HG02870 (cell line): Measurements from ENCODE around the gene KCND3.
A peak's percentile ranks its signal among the peaks of the same experiment; 100 is the strongest.

Experiments used
- ATAC-seq: cut with Tn5 transposase; IDR thresholded peaks from one replicate; pipeline ENCODE4 v1.9.1; 2021; ENCODE audit warnings: mild to moderate bottlenecking, moderate library complexity; ENCODE audit not compliant: unreplicated experiment

The KCND3 gene

DNA sequence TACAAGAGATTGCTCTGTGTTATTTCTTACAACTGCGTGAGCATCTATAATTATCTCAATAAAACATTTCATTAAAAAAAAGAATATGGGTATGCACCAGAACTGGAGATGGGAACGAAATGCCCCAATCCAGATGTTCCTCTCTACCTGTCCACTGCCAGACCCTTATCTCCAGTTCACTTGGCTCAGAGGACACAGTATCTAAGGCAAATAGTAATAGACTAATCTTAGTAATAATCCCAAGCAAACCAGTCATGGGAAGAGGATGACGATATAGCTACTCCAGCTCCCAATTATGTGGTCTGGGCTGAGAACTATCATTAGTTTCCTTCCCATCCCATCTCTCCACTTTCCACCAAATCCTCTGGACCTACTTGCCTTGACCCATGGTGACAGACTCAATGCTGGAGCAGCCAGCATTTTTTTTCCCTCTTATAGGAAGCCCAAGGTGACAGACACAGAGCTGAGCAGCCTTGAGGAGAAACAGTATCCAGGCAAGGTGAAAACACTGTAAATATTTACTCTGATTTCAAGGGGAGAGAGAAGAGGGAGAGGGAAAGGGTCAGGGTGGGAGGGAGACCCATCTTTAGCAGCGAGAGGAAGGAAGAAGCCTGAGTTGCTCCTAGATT is 205.1 kb downstream of the KCND3 start:
- ATAC-seq, result no peak

DNA sequence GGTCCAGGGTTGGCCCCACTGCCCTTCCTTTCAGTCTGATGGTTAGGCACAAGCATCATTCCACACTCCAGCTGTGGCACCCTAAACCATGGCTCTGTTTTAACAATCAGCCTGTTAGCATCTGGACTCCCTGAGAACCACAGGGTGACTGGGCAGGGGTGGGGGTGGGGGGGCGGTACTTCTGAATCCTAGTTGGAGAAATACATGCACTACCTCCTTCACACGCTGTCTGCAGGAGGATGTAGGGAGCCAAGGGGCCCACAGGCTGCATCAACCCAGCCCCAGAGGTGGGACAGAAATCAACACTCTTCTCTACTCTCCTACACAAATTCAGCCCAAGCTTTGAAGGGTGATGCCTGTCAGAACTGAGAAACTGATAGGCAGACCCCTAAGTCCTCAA is 209.9 kb downstream of the KCND3 start:
- ATAC-seq, result no peak

DNA sequence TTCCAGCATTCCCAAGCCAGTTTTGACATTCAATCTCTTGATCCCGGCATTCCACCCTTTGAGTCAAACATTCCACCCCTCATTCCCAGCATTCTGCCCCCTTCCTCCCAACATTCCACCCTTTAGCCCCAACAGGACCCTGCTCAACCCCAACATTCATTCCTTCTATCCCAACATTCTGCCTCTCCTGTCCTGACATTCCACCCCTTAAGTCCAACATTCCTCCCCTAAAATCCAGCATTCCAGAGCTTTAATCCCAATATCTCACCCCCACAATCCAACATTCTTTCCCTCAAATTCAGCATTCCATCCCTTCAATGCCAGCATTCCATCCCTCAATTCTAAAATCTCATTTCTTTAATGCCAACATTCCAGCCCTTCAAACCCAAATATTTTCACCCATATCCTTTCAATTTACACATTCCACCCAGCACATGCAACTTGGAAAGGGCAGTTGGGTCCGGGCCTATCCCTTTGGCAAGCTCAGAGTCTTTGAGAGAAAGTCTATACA is 210.9 kb downstream of the KCND3 start:
- ATAC-seq, result no peak

DNA sequence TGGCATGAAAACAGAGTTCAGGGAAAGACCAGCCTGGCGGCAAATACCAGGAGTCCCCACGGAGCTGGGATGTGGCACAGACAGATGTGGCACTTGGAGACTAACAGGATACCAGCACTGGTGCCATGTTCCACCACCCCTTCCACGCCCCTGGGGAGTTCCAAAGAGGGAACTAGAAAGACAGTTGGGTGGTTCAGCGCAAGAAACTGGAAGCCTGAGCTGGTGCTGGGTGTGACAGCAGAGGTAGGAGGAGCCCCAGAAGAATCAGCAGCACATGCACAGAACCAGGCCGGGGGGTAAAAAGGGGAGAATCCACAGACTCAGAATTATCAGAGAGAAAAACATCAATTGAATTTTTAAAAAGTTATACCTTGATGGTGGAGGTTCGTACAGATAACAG is 211.4 kb downstream of the KCND3 start:
- no peak for ATAC-seq

DNA sequence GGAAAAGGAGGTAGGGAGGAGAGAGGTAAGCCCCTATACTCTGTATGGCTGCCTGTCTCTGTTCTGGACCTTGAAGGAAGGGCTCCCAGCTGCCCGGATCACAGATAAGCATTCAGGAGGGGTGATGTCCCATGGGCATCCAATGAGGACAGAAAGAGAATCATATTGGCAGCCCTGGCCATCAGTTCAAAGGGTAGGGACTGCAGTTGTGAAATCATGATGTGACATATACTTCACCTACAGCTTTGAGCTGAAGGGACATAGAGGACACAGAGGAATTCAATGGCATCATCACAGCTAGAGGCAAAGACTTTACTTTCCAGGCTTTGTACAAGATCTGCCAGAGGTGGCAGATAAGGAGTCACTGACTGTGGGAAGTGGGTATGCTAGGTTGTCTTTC is 212.2 kb downstream of the KCND3 start:
- ATAC-seq, result no peak

DNA sequence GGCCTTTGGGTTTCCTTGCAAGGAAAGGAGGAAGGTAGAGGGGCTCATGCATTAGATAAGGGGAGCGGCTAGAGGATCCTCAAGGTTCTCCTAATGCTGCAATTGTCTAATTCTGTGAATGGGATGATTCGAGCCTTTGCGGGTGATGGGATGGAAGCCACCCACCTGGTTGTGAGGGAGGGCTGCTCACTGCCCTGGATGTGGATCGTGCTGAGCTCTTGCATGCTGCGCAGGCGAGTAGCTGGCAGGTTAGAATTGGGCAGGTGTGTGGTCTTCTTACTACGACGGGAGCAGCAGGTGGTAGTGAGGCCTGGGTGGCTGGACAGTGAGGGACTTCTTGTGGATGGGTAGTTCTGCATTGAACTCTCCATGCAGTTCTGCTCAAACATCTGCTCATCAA is 212.6 kb downstream of the KCND3 start:
- no peak for ATAC-seq

DNA sequence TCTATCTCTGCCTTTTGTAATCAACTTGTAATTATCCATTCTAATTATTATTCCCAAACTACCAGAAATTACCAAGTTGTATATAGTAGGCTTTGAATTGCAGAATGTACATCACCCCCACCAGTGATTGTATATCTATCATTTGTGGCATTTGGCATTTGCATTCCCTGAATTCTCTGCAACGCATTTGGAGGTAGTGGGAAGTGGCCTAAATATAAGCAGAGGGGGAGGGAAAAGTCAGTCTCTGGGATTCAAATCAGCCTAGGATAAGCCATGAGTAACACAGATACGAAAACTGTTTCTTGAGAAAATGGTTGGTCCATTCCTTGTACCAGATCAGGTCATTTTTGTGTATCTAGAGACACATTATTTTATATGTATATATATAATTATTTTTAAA is 213.1 kb downstream of the KCND3 start:
- ATAC-seq, result no peak

DNA sequence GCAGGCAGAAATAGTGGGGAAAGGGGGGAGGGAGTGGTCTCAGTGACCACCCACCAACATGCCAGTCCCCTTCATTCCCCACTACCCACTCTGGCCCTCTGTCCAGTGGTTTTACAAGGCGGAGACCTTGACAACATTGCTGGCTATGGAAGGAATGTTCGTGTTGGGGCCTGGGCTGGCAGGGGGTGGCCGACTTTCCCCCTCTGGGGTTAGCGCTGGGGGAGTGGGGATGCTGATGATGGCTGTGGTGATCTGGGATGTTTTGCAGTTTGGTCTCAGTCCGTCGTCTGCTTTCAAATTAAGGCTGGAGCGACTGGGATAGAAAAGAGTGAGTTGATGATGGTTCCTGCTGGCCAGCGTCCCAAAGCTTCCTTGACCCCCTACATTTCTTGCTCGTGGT is 213.5 kb downstream of the KCND3 start:
- ATAC-seq, result no peak

DNA sequence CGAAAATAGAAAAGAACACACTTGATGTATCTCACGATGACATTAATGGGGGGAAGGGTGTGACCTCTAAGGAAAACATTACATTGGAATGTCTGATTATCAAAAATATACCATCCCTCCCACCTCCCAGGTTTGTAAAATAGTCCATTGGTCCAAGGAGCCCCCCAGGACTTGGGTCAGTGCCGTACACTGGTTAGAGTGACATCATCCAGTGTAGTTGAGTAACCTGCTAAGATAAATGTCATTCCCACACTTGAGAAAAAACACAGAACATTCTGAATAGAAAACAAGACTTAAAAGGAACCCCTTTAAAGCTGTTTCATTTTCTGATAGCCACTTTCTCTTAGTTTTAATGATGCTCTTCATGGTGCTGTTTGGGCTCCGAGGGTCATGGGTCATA is 218.6 kb downstream of the KCND3 start:
- ATAC-seq, result no peak

DNA sequence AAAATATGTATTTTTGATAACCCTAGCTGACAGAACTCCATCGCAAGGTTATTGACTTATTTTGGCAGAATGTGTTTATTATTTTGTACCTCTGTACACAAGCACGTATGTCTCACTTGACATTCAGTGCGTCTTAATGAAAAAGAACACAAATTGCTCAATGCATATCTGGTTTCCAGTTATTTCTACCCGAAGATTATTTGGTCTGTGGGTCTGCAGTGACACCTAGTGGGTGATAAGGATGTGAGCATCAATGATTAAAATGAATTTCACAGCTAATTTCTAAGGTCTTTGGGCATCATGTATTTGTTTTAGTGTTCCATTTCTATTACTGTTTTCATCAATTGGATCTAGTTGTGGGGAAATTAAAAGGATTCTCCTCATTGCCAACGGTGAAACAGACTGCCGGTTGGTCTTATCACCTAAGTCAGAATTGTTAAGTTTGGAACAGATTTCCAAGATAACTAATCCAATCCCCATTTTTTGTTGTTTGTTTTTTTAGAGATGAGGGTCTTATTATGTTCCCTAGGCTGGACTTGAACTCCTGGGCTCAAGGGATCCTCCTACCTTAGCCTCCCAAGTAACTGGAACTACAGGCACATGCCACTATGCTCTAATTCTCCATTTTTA is 219.8 kb downstream of the KCND3 start:
- ATAC-seq, result no peak

DNA sequence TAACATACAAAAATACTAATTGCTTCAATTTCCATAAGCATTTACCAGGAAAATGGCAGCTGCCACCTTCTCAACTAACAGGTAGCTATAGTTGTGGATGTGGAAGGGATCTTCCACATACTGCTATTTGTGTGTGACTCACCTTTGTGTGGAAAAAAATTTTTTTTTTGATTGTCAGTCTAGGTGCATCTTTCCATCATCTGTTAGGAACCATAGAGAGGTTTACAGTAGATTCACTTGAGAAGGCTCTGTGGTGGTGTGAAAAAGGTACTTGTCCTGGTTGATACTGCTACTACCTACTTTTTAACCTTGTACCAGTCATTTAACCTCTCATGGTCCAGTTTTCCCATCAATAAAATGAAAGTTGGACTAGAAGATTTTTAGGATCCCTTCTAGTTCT is 220.8 kb downstream of the KCND3 start:
- ATAC-seq, result no peak

DNA sequence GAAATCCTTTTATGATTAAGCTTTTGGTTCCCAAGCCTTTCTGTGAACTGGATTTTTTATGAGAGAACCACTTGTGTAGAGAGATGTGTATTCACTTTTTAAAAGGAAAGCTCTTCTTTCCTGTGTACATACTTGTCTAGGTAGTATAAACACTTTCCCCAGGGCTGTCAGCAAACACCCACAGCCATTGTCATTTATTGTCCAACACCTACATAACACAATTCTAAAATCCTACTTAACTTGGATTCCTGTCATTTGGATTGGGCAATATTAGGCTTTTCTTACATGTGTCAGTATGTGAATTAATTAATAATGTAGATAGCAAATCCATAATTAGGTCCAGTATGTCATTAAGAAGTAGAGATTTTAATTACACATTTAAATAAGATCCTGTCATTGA is 221.4 kb downstream of the KCND3 start:
- no peak for ATAC-seq

DNA sequence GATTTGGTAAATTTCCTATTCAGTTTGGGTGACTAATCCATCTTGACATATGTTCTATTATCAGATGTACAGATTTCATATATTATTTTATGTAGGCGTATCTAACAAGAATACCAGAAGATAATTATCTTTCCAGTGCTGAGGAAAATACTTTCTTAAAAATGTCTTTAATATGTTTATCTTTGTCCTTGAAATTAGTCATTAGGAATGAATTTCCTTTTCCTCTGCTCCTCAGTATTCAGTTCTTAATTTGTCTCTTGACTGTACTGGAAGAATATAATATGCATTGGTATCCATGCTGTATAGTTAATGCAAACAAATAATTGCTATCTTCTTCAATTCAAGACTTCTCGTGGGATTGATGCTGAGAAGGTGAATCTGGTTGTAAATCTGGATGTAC is 227.1 kb downstream of the KCND3 start:
- ATAC-seq, result no peak

DNA sequence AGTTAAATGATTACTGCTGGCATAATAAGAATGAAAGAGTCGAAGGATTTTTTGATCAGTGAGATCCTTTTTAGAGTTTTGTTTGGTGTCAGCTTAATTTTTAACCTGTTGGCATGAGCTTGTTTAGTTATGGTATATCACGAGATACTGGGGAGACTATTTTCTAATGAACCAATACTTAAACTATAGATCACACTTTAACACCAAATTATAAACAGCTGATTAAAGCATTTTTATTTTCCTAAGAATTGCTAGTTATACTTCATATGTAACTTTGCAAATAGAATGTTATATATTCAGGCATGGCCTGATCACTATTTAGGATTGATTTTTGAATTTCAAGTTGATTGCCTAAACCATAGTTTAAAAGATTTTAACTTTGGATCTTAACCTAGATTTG is 227.8 kb downstream of the KCND3 start:
- no peak for ATAC-seq

DNA sequence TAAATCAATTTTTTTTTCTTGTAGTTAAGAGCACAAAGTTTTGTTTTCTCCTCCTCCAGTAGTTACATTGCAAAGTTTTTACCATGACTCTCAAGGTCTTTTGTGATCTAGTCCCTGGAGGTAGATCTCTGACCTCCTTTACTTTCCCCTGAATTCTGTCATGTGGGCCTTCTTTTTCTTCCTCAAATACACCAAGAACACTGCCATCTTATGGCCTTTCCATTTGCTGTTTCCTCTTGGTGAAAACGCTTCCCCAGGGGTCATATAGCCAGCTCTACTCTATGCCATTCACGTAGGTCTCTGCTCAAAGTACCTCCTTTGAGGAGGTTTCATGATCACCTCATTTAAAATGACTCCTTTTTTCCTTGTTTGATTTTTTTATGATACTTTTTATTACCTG is 231.1 kb downstream of the KCND3 start:
- no peak for ATAC-seq

DNA sequence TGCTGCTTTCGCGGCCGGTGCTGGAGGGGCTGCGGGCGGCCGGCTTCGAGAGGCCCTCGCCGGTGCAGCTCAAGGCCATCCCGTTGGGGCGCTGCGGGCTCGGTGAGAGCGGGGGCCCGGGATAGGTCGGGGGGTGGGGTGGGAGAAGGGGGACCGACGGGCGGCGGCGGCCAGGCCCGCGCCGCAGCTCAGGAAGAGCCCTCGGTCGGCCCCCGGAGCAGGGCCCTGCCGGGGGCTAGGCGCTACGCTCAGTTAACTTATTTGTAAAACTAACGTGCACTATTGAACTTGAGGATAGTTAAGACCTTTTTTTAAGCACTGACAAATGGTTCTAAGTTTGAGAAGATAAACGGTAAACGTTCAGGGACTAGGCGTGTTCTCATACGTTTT is 233.3 kb downstream of the KCND3 start:
- peak; percentile 8 for ATAC-seq

DNA sequence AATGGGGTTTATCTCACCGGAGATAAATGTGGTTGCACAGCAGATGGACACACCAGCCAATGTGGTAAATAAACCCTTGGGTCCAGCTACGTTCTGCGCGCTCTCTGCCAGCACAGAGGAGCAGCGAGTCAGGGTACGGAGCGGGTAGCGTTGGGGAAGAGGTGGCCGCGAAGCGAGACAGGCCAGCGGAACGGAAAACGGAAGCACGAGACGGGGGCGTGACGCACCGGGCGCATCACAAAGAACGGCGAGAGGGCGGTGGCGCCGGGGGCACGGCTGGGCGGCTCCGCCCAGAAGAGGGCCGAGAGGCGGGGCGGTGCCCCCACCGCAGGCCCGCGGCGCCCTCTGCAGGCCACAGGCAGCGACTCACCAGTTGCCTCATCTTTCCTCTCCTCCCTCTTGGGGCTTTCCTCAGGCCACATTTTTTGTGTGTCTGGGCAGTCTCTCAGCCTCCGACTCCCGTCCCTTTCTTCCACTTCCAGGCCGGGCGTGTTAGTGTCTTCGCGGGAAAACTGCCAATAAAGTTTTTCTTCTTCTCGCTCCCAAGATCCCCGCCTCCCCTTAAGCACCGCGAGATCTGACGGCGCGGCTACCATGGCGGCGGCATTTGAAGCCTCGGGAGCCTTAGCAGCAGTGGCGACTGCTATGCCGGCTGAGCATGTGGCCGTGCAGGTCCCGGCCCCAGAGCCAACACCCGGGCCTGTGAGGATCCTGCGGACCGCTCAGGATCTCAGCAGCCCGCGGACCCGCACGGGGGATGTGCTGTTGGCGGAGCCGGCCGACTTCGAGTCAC is 233.9 kb downstream of the KCND3 start, which contains the start of gene DDX20:
Gene DDX20 (plus strand): TSS at position 571 of the 793 bp plus-strand sequence. CDS start 24 bp downstream, at position 595.
- peak; percentile 89 for ATAC-seq

DNA sequence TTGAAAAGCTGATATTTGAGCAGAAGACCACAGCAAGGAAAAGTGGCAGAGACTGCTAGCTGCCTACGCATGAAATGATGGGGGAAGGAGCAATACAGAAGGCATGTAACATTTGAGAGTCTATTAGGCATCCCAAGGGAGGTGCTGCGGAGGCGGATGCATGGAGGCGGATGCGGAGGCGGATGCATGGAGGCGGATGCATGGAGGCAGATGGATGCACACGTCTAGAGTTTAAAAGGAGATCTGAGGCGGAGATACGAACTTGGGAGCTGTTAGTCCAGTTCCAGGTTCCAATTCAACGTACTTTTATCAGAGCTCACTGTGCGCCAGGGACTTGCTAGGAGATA is 234.5 kb downstream of the KCND3 start:
- ATAC-seq, result no peak

DNA sequence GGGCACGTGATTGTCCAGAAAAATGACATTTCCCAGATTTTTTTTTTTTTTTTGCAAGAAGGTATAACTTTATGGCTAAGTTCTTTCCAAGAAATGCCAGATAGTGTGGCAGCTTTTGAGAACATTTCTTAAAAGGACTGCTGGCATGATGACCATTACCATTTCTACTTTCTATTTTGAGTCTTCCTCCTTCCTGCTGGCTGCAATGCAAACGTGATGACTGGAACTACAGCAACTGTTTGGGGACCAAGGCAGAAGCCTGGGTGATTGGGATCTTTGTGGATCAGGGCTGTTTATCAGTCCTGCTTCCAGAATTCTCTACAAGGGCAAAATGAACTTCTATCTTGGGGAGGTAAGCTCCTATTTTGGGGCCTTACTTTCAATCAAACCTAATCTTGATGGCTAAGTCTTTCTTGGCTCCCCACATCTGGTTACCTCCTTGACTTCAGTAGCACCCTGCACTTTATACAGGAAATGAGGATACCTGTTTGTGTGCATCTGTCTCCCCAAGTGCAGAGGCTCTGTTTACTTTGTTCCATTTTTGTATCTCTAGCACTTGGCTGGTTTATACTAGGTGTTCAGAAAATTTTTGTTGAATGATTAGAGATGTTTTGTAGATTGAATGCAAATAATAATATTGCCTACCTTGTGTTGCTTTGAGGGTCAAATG is 237.4 kb downstream of the KCND3 start:
- no peak for ATAC-seq

DNA sequence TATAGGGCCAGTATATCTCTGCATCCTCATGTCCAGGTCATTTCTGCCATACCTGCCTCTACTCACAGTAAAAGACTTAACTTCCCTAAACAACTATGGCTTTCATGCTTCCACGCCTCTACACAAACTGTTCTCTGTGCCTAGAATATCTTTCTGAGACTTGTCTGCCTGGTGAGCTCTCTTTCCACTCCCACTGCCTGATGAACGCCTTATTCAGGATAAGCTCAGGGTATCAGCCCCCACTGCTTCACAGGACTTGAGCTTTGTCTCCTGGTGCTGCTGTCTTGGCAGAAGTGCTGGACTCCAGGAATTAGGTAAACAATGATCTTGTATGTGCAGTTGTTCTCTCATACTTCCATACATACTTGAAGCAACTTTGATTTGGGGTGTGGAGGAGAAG is 238.6 kb downstream of the KCND3 start:
- no peak for ATAC-seq

DNA sequence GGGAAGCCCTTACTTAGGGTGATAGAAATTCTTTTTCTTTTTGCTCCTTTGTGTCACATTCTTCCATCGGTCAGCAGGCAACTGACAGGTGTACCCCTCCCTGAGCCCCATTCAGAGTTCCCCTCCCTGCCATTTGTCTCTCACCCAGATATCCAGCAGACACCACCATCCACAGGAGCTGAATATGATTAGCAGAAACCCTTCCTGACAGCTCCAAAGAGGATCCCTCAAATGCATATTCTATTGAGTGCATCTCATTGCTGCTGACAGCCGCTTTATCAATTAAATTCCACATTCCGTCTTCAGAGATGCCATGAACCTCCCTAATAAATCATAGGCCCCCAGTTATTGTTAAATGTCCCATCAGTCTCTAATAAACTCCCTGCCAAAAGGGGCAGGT is 239.8 kb downstream of the KCND3 start:
- ATAC-seq, result no peak

DNA sequence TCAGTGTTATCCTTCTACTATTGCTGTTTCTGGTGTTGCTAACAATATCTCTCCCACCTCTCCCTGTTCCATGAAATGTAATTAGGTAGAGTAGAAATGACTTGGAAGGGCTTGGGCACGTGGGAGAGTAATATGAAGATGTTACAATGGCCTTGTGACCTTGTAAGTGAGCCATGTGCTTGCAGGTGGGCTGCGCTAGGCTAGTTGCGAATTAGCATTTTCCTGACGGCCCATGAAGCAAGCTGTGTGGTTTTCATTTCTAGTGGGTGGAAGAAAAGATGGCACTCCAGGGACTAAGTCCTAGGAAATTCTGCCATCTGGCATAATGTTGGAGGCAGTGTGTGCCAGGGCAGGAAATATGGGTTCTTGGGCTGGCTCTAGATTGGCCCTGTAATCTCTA is 241.5 kb downstream of the KCND3 start:
- ATAC-seq, result no peak
